CD4-positive, alpha-beta T cell treated with Interleukin-6 at 100 ng/mL for 8 hours (primary cell): ENCODE measurements around the gene EFNA1.

Experiments
- DNase-seq: peaks from one replicate; pipeline ENCODE4 v3.0.0-alpha.2; 2020; ENCODE audit warnings: mixed read lengths, low spot score

EFNA1 gene, protein sequence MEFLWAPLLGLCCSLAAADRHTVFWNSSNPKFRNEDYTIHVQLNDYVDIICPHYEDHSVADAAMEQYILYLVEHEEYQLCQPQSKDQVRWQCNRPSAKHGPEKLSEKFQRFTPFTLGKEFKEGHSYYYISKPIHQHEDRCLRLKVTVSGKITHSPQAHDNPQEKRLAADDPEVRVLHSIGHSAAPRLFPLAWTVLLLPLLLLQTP

DNA sequence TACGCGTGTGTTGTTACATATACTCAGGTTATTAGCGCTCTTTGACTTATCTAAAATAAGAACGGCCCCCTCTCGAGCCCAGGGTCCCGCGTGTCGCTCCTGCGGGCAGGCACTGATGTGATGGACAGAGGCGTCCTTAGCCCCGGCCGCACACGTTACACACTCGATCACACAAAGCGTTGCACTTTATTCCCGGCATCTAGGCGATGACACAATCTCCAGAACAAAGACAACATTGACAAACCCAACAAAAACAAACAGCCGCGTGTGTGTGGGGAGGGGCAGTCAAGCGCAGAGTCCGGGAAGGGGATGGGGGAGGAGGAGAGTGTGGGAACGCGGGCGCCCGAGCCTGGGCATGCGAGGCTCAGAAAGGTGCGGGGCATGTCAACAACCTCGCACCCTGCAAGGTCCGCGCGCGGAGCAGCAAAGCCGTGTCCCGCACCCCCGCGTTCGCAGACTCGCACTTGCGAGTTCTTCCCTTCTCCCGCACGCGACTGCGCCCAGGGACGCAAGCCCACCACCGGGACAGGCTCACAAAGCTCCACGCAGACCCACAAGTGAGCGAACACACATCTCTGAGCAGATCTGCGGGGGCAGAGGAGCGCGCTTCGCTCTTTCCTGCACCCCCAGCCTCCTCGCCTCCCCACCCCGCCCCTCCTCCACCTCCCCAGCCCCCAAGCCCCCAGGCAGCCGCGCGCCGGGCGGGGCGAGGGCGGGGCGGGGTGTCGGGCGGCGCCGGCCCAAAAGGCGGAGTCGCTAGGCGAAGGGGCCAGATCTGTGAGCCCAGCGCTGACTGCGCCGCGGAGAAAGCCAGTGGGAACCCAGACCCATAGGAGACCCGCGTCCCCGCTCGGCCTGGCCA is at the start of gene EFNA1:
Gene EFNA1, plus strand, starts transcription at position 772 of the 862 bp plus-strand sequence. CDS start 102 bp downstream, outside the sequence.
- DNase-seq = peak; percentile 22

- DNase-seq = peak; percentile 45
Measured at GRCh38 chr1:155078469-155079209, 49.0 kb upstream of the EFNA1 start, which contains the start of gene EFNA3. TSS of gene EFNA3 (plus strand) at chr1:155078837. CDS start at chr1:155078942, 105 bp downstream.

- DNase-seq = no peak
Measured at GRCh38 chr1:155079210-155079486, 48.5 kb upstream of the EFNA1 start.

- DNase-seq = no peak
Measured at GRCh38 chr1:155079487-155080311, 48.0 kb upstream of the EFNA1 start.

- no peak for DNase-seq
Measured at GRCh38 chr1:155080312-155081228, 47.1 kb upstream of the EFNA1 start.

- no peak for DNase-seq
Measured at GRCh38 chr1:155081472-155082300, 46.0 kb upstream of the EFNA1 start.

- DNase-seq = no peak
Measured at GRCh38 chr1:155082301-155083051, 45.2 kb upstream of the EFNA1 start.

DNA sequence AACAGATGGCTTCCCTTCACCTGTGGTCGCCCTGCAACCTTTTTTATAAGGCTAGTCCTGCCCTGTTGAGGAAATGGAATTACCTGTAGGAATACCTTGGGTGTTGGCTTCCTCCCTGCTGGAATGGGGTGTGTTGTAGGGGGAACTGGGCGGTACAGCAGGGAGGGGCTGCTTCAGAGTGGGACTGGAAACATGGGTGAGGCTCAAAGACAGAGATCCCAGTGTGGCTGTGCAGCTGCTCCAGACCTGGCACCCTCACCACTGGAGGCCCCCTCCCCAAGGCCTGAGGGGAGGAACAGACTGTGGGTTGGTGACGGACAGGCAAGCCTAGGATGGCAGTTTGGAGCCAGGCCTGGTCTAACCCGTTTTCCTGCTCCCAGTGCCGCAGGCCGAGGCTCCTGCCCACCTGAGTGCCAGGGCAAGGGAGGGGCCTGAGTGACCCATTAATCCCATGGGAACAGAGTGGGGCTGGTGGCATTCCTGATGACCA is 44.6 kb upstream of the EFNA1 start:
- DNase-seq = no peak

GRCh38 chr1:155083865-155084721 is 43.6 kb upstream of the EFNA1 start:
- DNase-seq = no peak

DNA sequence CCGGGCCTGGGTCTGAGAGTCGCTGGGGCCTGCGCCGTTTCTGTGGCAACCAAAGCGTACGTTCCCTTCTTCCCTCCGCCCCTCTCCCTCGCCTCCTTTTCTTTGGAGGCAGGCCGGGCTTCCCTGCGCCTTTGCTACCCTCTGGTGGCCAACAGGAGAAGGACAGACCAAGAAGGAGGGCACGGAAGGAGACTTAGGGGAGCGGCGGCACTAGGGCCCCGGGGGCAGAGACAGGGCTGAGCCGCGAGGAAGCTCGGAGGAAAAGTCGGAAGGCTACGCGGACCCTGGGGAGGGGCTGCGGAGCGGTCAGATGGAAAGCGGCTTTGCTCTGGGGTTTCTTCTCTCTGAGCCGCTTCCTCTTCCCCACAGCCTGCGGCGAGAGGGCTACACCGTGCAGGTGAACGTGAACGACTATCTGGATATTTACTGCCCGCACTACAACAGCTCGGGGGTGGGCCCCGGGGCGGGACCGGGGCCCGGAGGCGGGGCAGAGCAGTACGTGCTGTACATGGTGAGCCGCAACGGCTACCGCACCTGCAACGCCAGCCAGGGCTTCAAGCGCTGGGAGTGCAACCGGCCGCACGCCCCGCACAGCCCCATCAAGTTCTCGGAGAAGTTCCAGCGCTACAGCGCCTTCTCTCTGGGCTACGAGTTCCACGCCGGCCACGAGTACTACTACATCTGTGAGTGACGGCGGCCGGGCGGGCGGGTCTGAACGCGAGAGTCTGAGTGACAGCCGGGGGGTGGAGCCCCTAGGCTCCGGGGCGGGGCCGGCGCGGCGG is 42.8 kb upstream of the EFNA1 start:
- DNase-seq = peak; percentile 90

- DNase-seq = peak; percentile 67
Measured at GRCh38 chr1:155085504-155086127, 42.1 kb upstream of the EFNA1 start.

- DNase-seq = peak; percentile 69
Measured at GRCh38 chr1:155086128-155086741, 41.4 kb upstream of the EFNA1 start.

DNA sequence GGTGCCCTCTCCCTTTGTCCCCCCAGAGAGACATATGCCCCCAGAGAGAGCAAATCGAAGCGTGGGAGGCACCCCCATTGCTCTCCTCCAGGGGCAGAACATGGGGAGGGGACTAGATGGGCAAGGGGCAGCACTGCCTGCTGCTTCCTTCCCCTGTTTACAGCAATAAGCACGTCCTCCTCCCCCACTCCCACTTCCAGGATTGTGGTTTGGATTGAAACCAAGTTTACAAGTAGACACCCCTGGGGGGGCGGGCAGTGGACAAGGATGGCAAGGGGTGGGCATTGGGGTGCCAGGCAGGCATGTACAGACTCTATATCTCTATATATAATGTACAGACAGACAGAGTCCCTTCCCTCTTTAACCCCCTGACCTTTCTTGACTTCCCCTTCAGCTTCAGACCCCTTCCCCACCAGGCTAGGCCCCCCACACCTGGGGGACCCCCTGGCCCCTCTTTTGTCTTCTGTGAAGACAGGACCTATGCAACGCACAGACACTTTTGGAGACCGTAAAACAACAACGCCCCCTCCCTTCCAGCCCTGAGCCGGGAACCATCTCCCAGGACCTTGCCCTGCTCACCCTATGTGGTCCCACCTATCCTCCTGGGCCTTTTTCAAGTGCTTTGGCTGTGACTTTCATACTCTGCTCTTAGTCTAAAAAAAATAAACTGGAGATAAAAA is 40.7 kb upstream of the EFNA1 start:
- no peak for DNase-seq

- DNase-seq = peak; percentile 75
Measured at GRCh38 chr1:155091071-155092051, 36.3 kb upstream of the EFNA1 start.
